ENCODE measurements around the gene ALDH1L2. TPM values are rescaled to one million over a fixed set of nuclear protein-coding genes. Genes with fewer than 3 reads are reported as not detected.

Gene ALDH1L2
- total RNA-seq, 1 donor from 2014 or later, result 2.7 TPM

DNA sequence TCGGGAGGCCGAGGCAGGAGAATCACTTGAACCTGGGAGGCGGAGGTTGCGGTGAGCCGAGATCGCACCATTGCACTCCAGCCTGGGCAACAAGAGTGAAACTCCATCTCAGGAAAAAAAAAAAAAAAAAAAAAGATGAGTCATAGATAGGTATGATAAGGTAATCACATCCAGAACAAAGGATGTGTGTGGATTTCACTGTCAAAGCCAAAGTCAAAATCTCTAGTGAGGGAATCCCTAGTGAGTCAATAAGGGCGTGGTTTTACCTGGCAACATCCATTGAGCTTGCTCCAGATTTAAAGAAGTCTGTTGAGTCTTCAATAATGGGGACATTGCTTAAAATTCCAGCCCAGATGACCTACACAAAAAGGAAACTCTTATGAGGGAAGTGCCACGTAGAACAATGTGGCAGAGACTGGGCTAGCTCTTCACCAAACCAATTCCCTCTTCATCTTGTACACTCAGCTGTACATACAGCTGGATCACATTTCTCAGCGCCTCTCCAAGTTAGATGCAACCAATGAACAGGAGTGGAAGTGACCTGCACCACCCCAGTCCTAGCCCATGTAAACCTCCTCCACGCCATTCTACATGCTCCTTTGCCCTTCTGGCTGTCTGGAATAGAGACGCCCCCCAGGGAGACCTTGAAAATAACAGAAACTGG, 23.4 kb downstream of the ALDH1L2 start:
- no peak overlapping the region for H3K4me3 Mint-ChIP-seq
- TF ChIP-seq, protein P1, sequence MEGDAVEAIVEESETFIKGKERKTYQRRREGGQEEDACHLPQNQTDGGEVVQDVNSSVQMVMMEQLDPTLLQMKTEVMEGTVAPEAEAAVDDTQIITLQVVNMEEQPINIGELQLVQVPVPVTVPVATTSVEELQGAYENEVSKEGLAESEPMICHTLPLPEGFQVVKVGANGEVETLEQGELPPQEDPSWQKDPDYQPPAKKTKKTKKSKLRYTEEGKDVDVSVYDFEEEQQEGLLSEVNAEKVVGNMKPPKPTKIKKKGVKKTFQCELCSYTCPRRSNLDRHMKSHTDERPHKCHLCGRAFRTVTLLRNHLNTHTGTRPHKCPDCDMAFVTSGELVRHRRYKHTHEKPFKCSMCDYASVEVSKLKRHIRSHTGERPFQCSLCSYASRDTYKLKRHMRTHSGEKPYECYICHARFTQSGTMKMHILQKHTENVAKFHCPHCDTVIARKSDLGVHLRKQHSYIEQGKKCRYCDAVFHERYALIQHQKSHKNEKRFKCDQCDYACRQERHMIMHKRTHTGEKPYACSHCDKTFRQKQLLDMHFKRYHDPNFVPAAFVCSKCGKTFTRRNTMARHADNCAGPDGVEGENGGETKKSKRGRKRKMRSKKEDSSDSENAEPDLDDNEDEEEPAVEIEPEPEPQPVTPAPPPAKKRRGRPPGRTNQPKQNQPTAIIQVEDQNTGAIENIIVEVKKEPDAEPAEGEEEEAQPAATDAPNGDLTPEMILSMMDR (conservative IDR thresholded peaks at IDR 0.05), result no peak

DNA sequence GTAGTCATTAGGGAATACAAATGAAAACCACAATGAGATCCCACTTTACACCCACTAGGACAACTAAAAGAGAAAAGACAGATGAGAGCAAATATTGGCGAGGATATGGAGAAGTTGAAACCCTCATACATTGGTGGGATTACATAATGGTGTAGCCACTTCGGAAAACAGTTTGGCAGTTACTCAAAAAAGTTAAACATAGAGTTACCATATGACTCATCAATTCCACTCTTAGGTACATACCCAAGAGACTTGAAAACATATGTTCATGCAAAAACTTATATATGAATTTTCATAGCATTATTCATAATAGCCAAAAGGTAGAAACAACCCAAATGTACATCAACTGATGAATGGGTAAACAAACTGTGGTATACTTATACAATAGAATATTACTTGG, 27.1 kb downstream of the ALDH1L2 start:
- no peak for DNase-seq (ENCODE audit: extremely low spot score, unreplicated experiment)
- H3K4me3 Mint-ChIP-seq, result no peak overlapping the region
- H3K36me3 Mint-ChIP-seq, result peaks cover 8% of the 10 kb centered on the region
- peaks cover 4% of the 10 kb centered on the region for H3K4me1 Mint-ChIP-seq (ENCODE audit: unreplicated experiment)
- H3K9me3 Mint-ChIP-seq, result no peaks in the 10 kb centered on the region
- H3K27ac Mint-ChIP-seq, result no peak overlapping the region
- TF ChIP-seq, protein P1 (conservative IDR thresholded peaks at IDR 0.05), result no peak
- no peaks in the 10 kb centered on the region for H3K27me3 Mint-ChIP-seq

More for the DNA sequence above, 23.4 kb downstream of the ALDH1L2 start:
- Mint-ChIP-seq H3K27me3 (no peaks in the 10 kb centered on the region), H3K9me3 (no peaks in the 10 kb centered on the region), H3K27ac (no peak overlapping the region), H3K4me1 (ENCODE audit: unreplicated experiment) (no peaks in the 10 kb centered on the region), H3K36me3 (peaks cover 8% of the 10 kb centered on the region)
- no peak for DNase-seq (ENCODE audit: extremely low spot score, unreplicated experiment)

DNA sequence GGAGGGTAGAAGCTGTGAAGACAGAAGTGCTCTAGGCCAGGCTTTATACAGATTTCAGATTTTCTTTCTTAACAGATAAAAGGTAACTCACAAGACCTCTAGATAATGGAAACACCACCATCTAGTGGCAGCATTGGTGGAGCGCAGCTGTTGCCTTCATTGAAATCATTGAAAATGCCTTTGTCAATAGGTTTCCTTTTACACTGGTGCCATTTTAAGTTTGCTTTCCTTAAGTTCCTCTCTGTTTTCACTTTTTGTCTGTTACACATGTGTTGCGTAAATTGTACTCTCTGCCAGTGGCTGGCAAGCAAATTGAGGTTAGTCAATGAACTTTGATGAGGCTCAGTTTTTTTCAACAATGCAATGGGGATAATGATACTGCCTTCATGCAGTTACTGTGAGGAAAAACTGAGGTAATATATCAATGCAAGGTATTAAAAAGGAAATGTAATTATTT, 31.1 kb downstream of the ALDH1L2 start:
- H3K27ac Mint-ChIP-seq, result no peak overlapping the region
- no peaks in the 10 kb centered on the region for H3K36me3 Mint-ChIP-seq
- H3K4me1 Mint-ChIP-seq (ENCODE audit: unreplicated experiment), result peaks cover 8% of the 10 kb centered on the region
- DNase-seq (ENCODE audit: extremely low spot score, unreplicated experiment), result peak; percentile 72
- H3K9me3 Mint-ChIP-seq, result no peaks in the 10 kb centered on the region
- H3K4me3 Mint-ChIP-seq, result no peak overlapping the region
- TF ChIP-seq, protein P1 (conservative IDR thresholded peaks at IDR 0.05), result peak; percentile 98
- no peaks in the 10 kb centered on the region for H3K27me3 Mint-ChIP-seq

DNA sequence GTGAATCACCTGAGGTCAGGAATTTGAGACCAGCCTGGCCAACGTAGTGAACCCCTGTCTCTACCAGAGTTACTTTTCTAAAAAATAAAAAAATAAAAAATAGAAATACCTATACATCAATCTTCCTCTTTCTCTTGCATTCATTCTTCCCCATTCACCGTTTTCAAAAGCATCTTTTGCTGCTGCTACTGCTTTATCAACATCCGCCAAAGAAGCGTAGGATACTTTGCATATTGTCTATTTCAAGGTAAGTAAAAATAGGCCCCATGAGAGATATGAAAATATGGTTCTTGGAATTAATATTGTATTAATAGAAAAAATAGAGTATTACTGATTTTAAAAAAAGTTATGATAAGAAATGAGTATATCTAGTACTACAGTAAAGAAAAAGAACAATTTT, 32.3 kb downstream of the ALDH1L2 start:
- no peak for DNase-seq (ENCODE audit: extremely low spot score, unreplicated experiment)
- no peaks in the 10 kb centered on the region for H3K9me3 Mint-ChIP-seq
- no peaks in the 10 kb centered on the region for H3K36me3 Mint-ChIP-seq
- H3K4me3 Mint-ChIP-seq, result no peak overlapping the region
- no peaks in the 10 kb centered on the region for H3K27me3 Mint-ChIP-seq
- H3K4me1 Mint-ChIP-seq (ENCODE audit: unreplicated experiment), result peaks cover 8% of the 10 kb centered on the region
- TF ChIP-seq, protein P1 (conservative IDR thresholded peaks at IDR 0.05), result no peak
- no peak overlapping the region for H3K27ac Mint-ChIP-seq

DNA sequence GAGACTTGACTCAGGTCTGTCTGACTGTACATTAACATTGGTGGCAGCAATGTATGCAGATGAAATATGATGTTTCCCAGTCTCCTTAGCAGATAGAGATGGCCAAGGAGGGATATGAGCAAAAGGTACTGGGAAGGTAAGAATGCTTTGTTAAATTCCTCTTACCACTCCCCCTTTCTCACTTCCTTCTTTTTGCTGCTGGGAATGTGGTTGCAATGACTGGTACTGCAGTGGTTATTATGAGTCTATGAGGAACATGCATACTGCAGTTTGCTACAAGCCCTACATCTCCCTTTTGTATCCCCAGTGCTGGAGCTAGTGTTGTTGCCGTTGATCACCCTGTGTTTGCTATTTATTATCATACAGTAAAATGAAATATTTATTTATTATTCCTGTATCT, 35.9 kb downstream of the ALDH1L2 start:
- TF ChIP-seq, protein P1 (conservative IDR thresholded peaks at IDR 0.05), result no peak
- no peak for DNase-seq (ENCODE audit: extremely low spot score, unreplicated experiment)
- Mint-ChIP-seq H3K4me3 (no peak overlapping the region), H3K27me3 (no peaks in the 10 kb centered on the region), H3K36me3 (no peaks in the 10 kb centered on the region), H3K27ac (no peak overlapping the region), H3K9me3 (no peaks in the 10 kb centered on the region), H3K4me1 (ENCODE audit: unreplicated experiment) (peaks cover 8% of the 10 kb centered on the region)

All from type B pancreatic cell (in vitro differentiated cells).